DMS 273 (cell line): ENCODE data around the gene XPA.

ENCODE experiments used
- DNase-seq: peaks from one replicate; lab custom pipeline; 2025; ENCODE audit not compliant: unreplicated experiment; lab: John Stamatoyannopoulos, UW

Gene XPA

DNA sequence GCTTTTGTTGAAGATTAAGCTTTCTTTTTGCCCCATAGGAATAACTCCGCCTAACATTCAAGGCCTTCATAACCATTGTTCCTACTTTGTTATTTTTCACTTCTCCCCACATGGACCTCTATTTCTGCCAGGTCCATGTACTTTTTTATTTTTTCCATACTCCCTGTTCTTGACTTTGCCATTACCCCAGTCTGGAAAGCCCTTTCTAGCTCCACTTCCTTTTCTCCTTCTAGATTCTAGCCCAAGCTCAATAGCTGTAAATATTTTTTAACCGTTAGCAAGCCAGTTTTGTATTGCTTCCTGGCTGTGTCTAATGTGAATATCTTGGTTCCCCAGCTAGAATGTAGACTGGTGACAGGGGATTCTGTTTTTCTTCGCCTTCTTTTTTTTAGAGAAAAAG, 37.4 kb downstream of the XPA start:
- DNase-seq = no peak

DNA sequence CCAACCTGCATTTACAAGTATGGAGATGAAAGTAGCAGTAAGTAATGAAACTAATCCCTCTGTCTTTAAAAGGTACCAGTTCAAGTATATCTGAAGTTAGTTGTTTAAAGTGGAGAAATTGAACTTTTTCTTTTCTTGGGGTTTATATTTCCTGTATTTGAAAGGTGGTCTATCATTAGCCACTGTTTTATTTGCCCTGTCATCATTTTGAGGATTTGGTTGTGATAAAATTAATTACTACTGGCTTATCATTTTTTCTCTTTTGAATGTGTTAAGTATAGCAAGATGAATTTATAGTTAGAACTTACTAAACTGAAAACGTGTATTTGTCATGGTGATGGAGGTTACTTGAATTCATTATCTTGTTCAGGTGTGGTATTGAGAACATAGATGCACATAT, 38.4 kb downstream of the XPA start:
- DNase-seq = no peak

DNA sequence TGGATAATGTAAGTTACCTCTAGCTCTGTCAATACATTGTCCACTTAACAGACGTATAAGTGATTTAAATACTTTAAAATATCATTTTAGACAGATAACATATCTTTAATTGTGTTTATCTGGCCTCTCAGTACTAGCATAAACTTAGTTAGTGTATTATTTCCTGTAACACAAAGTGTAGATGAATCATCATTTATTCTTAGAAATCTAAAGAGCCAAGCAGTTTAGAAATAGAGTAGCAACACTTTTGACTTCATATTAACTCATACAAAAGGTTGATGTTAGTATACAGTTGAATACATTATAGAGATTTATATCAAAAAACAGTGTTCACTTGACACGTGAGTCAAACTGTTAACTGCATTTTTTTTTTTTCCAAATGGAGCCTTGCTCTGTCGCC, 45.5 kb downstream of the XPA start:
- DNase-seq = no peak

DNA sequence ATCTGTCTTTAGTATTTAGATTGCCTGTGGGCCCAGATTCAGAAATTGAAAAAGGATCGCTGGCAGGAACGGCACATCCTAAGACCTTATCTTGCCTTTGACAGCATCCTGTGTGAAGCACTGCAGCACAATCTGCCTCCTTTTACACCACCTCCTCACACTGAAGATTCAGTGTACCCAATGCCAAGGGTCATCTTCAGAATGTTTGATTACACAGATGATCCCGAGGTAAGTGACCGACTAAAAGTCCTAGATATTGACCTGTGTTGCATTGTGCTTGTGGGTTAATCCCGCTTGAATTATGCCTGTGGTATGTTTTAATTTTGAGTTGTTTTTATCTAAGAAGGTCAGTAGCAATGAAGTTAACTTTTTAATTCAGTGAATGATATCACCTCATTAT, 49.1 kb downstream of the XPA start:
- DNase-seq = no peak

DNA sequence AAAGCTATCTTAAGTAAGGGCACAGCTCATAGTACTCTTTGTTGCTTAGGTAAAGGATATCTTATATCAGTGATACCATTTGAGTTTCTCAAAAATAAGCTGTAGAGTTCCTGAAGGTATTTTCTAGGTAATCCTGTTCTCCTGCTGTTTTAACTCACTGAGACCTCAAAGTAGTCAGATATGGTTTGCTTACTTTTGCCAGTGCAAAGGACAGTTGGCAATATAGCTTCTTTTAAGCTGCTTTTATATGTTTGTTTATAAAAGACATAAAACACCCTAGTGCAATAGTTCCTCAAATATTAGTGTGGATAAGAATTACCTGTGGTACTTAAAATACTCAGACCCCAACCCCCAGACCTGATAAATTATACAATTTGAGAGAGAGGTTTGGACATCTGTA, 51.4 kb downstream of the XPA start:
- no peak for DNase-seq

DNA sequence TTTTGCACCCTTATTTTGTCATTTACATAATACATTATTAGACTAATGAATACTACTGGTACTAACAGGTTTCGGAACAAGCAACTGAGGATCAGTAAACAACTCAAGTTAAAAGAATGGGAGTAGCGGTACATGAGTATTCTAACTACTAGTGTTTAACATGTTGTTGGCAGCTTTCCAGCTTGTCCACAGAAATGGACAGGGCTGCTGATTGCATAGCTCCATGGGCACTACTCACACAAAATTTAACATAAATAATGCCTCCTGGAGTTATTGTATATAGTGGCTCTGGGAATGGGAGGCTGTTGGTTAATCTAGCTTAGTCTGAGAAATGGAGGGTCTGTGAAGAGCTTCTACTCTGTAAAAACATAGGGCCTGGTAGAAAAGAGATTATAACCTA, 56.8 kb downstream of the XPA start:
- DNase-seq = peak; percentile 15

DNA sequence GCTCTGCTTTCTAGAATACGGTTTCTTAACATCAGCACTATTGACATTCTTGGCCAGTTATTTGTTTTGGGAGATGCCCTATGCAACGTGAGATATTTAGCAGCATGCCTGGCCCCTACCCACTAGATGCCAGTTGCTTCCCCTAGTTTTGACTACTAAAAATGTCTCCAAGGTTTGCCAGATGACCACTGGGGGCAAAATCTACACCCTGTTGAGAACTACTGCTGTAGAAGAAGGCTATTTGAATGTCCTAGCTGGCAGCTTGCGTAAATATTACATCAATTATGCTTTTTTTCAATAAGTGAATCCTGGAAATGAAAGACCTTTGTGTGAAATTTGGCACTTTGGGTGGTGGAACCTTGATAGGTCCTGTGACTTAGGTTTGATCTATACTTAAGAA, 58.5 kb downstream of the XPA start:
- DNase-seq = peak; percentile 27

DNA sequence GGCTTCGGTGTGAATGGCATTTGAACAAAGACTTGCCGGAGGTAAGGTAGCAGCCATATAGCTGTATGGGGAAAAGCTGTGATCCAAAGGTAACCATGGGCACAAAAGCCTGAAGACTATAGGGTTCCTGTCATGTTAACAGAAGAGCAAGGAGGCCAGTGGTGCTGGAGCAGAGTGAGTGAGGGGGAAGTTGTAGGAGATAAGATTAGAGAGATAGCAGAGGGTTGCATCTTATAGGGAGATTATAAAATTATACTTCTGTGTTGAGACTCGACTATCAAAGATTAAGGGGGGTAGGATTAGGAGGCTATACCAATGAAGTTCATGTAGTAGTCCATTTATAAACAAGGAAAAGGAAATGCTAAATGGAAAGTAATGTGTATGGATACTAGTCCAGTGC, 60.2 kb downstream of the XPA start:
- DNase-seq = no peak

DNA sequence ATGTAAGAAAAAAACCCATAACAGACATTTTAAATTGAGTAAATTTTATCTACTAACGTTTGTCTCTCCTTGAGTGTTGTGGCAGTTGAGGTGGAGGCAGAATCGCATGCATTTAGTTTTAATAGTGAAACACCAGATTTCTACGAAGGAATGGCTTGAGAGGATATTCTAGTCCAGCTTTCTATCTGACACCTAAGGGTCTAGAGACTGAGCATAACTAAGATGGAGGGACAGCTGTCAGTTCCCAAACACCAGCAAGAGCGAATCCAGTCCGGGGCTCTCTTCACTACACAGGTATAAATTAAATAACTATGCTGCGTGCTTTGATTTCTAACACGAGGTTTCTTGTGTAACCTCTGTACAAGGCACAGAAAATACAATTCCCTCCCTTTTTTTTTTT, 62.1 kb downstream of the XPA start:
- DNase-seq = no peak

DNA sequence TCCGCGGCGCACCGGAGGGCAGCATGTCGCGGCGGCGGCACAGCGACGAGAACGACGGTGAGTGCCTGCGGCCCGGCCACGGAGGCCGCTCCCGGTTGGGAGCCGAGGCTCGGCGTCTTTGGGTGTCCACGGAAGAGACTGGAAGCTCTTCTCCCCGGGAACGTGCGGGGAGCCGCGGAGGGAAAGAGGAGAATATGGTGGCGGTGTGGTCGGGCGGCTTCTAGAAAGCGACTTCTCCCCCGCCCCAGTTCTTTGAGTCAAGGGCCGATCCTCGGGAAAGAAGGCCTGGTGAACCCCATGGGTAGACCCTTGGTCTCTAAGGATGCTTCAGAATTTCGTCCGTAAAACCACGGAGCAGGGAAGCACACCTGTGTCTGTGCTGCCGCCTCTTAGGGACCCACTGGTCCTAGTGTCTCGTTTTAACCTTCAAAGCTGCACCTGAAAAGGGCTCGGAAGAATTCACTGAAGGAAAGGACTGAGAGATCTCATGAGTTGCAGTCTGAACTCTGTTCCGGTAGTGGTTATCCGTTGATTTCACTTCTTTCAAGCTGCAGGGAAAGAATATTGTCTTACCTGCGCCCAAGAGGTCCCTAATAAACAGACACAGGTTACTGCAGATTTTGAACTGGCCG, 63.2 kb downstream of the XPA start:
- DNase-seq = no peak

DNA sequence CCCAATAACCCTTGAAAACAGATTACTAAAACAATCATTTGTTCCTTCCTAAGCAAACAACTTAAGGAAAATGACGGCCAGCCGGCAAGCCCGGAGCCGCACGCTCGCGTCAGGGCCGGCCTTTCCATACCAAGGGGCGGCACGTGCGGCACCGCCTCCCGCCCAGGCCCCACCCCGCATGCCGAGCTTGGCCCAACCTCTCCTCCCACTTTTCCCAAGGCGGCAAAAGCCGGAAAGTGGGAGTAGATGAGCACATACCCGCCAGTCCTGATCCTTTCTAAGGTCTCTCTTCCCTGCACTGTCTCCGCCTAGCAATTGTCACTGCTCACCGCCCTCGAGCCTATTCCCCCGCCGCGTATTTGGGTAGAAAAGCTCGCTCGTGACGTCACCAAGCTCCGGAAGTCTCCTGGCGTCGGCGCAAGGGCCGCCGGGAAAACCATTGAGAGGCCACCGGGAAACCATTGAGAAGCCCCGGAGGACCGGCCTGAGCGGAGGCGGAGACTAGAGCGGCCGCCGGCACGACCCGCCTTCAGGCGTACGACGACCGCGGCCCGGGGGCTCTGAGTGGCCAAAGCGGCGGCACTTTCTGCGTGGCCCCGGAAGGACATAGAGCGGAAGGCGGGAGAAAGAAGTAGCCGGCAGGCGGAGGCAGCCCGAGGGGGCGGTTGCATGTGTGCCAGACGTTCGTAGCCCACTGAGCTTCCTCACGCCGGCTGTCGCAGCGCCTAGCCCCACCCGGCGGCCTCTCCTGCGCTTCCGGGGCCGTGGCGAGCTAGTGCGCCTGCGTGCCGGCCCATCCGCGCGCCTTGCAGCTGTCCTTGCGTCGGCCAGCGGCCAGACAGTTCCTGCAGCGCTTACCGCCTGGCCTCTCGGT, 63.9 kb downstream of the XPA start, which contains the start of the genes NCBP1 and TSTD2:
TSS of gene NCBP1 (plus strand) at position 837 of the 874 bp plus-strand sequence. CDS start 61 bp downstream, outside the sequence.
TSS of gene TSTD2 (minus strand) at position 384 of the 874 bp plus-strand sequence. CDS start 5,806 bp downstream, outside the sequence.
- peak; percentile 98 for DNase-seq

DNA sequence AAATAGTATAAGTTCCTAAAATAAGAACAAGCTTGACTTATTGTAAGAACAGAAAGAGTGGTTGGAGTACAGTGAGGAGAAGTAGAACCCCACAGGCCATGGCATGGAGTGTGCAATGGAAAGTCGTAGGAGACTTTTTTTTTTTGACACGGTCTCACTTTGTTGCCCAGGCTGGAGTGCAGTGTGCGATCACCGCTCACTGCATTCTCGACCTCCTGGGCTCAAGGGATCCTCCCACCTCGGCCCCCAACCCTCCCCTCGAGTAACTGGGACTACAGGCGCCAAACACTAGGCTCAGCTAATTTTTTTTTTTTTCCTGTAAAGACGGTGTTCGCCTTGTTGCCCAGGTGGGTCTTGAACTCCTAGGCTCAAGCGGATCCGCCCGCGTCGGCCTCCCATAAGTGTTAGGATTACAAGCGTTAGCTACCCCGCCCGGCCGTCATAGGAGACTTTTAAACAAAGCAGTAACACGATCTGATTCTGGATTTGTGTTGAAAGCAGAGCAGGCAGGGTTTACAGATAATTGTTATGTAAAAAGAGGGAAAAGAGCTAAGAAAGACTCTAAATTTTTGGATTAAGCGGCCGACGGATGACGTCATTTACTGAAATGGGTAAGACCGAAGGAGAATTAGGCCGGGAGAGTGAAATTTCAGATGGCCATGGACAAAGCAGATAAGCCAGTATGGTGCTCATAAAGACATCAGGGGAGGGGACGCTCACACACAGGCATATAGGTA, 64.7 kb downstream of the XPA start:
- DNase-seq = peak; percentile 87

DNA sequence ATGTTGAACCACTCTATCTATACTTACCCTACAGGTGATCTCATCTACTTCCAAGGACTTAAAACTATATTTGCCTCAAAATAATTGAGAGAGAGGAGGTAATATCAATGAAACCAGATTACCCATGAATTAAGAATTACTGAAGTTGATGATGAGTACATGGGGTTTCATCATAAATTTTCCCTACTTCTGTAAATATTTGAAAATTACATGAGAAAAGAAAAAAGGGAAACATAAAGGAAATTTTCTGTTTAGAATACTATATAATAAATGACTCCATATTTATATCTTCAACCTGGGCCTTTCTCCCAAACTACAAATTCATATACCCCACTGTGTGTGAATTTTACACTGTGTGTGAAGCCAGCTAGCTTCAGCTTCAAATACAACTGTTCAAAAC, 66.5 kb downstream of the XPA start:
- DNase-seq = no peak

DNA sequence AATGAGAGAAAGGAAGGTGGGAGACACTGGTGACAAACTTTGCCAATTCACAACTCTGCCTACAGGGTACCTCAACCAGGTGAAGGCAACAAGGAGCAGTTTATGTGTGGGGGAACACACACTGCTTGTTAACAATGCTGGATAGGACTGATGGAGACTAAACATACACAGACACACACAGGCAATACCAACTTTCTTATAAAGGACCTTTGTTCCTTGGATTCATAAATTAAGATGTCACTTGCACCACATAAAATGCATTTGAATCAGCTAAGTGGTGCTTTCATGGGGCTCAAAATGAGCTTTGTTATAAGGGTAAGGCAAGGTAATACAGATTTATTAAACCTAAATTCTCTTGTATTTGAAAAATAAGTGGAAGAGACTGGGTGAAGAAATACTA, 68.0 kb downstream of the XPA start:
- no peak for DNase-seq

DNA sequence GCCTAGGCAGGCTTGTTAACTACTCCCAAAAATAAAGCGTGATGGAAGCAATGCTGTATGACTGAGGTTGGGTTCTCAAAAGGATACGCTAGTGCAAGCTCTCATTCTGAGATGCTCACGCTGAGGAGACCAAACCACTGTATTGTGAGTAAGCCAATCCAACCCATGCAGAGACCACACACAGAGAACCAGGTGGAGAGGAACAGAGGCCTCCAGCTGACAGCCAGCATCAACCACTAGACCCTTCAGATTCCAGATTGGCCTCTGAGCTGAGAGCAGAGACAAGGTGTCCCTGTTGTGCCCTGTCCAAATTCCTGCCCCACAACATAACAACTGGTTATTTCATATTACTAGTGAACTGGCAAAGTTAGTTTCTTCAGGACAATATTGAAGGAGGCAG, 68.5 kb downstream of the XPA start:
- DNase-seq = no peak

DNA sequence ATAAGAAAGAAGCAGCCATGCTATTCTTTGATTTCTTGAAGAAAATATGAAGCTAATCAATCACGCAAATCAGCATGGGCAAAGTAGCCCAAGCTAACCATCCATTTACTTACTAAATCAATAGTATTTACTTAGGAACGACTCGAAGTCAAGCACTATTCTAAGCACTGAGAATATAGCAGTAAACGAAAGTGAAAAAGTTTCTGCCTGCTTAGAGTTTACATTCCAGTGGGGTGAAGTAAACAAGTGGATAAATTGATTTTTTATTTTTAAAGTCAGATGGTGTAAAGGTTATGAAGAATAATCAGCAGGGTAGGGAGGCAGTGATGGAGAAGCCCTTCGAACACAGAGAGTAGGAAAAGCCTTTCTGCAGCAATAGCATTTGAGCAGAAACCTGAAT, 69.5 kb downstream of the XPA start:
- DNase-seq = no peak

DNA sequence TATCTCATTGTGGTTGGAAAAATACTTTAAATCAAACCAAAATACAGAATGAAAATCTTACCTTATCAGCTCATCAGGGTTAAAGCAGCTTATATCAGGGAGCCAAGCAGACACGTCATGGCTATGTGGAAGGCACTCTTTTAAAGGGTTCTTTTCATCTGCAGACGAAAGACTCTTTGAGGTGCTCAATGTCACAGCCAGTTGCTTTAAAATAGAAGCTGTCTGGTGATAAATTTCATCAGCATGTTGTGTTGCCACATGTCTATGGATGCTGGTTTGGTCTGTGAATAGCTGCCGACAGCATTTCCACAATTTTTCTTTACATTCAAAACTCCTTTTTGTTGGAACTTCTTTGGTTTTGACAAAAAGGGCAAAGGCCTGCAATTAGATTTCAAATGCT, 71.5 kb downstream of the XPA start:
- no peak for DNase-seq
